ENCODE results near the gene CPTP.

CPTP gene

GRCh38 chr1:1320666-1321448 is 3.7 kb upstream of the CPTP start:
- DNase-seq, result no peak

- no peak for DNase-seq
These were observed 3.1 kb upstream of the CPTP start for GRCh38 chr1:1321477-1321876.

- no peak for DNase-seq
These were observed 2.2 kb upstream of the CPTP start for GRCh38 chr1:1322418-1322817.

GRCh38 chr1:1322952-1323351 is 1.6 kb upstream of the CPTP start:
- no peak for DNase-seq

- no peak for DNase-seq
These were observed 498 bp upstream of the CPTP start for GRCh38 chr1:1324084-1324523.

GRCh38 chr1:1325288-1326074 is 879 bp downstream of the CPTP start:
- DNase-seq, result peak; percentile 86

- peak; percentile 46 for DNase-seq
These were observed 1.5 kb downstream of the CPTP start for GRCh38 chr1:1326075-1326605.

GRCh38 chr1:1327291-1327690 is 2.7 kb downstream of the CPTP start:
- DNase-seq, result no peak

GRCh38 chr1:1328254-1328653 is 3.7 kb downstream of the CPTP start:
- no peak for DNase-seq

- DNase-seq, result no peak
These were observed 5.0 kb downstream of the CPTP start for GRCh38 chr1:1329304-1330210.

GRCh38 chr1:1330366-1331067 is 5.9 kb downstream of the CPTP start:
- DNase-seq, result no peak

- DNase-seq, result no peak
These were observed 6.7 kb downstream of the CPTP start, which contains the start of gene TAS1R3 for GRCh38 chr1:1331068-1331965. Gene TAS1R3 (plus strand): TSS chr1:1331280. CDS start chr1:1331346, 66 bp downstream.

- no peak for DNase-seq
These were observed 7.6 kb downstream of the CPTP start for GRCh38 chr1:1332031-1332755.

- DNase-seq, result no peak
These were observed 8.3 kb downstream of the CPTP start for GRCh38 chr1:1332774-1333480.

GRCh38 chr1:1333551-1334241 is 9.1 kb downstream of the CPTP start:
- no peak for DNase-seq

GRCh38 chr1:1334835-1335234 is 10.2 kb downstream of the CPTP start:
- no peak for DNase-seq

- DNase-seq, result no peak
These were observed 10.7 kb downstream of the CPTP start for GRCh38 chr1:1335283-1335682.

- no peak for DNase-seq
These were observed 11.2 kb downstream of the CPTP start for GRCh38 chr1:1335792-1336248.

GRCh38 chr1:1336446-1336845 is 11.8 kb downstream of the CPTP start:
- DNase-seq, result no peak

Measured in RPMI8226 (cell line).